Measurements from ENCODE around the gene ASPN.

The ASPN gene
- 0 reads per million in 2 donors for total RNA-seq

DNA sequence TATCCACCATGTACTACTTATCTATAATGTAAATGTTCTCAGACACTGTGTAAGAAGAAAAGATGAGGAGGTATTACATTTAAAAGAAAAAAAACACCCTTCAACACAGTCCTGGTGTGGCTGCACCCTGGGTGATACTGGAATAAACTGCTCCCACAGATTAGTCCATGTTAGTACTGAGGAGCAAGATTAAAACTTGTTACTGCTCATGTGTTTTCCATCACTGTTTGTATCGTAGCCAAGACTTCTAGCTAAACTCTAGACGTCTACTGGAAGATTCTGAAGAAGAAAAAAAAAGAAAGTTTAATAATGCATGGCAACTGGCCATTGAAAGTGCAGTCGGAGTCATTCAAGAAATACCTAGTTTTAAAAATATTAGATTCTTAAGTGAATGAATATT lies at the start of gene ASPN:
Gene ASPN (minus strand): TSS at position 178 of the 400 bp plus-strand sequence.
- DNase-seq, result no peak

DNA sequence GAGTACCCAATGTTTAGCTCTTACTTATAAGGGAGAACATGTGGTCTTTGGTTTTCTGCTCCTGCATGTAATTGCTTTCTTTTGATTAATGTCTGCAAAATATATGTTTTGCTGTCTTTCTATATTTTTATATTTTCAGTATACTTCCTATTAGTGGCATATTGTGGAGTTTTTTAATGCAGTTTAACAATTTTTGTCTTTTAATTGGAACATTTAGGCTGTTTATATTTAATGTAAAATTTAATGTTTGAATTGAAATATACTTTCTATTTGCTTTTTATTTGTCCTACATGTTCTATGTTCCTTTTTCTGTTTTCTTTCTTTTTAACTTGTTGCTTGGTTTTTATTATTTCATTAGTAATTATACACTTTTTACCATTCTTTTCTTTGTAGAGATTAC lies 48.6 kb upstream of the ASPN start:
- DNase-seq, result no peak

DNA sequence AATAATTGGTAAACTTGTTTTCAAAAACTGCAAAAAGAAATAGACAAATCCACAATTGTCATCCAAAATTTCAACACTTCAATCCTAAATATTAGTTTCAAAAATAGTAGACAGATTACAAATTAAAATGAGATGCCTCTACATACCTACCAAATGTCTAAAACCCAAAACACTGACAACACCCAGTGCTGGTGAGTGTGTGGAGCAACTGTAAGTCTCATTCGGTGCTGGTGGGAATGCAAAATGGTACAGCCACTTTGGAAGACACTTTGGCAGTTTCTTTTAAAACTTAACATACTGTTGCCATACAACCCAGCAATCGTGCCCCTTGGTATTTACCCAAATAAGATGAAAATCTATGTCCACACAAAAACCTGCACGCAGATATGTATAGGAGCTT lies 46.8 kb upstream of the ASPN start:
- no peak for DNase-seq

DNA sequence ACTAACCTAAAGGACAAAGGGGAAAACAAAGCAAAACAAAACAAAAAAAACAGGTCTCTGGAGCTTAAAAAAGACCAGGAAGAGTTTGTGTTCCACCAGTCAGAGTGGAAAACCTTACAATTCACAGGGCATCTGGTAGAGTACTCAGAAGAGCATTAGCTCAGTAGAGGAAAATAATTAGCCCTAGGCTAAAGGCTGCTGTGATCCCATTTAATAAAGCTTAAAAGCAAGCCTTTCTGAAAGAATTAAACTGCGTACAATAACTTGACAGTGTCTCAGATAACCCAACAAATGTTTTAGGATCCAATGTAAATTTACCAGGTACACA lies 46.2 kb upstream of the ASPN start:
- DNase-seq, result no peak

DNA sequence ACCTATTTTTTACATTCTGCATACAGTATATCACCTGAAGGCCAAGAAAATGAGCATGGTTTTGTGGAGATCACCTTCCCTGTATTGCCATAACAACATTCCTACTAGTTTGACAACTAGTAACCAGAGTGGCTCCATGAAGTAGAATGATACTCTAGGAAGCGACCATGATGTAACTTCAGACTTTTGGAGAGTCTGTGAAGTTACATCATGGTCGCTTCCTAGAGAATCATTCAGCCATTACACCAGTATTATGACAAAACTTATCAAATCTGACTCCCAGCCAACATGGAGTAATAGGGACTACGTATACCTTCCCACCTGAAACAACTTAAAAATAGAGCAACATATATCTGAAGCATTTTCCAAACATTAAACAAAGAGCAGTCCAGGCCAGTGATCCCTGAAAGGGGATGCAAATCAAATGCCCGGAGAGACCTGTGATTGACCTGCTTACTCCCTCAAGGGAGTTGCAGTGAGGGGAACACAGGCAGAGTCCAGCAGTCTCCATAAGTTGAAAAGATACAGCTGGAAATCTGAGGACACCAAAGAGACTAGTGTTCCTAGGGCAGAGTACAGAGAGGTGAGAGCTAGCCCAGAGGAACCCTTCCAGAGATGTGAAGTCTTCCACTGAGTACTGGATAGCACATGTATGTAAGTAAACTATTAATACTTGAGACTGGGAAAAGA lies 45.7 kb upstream of the ASPN start:
- no peak for DNase-seq

DNA sequence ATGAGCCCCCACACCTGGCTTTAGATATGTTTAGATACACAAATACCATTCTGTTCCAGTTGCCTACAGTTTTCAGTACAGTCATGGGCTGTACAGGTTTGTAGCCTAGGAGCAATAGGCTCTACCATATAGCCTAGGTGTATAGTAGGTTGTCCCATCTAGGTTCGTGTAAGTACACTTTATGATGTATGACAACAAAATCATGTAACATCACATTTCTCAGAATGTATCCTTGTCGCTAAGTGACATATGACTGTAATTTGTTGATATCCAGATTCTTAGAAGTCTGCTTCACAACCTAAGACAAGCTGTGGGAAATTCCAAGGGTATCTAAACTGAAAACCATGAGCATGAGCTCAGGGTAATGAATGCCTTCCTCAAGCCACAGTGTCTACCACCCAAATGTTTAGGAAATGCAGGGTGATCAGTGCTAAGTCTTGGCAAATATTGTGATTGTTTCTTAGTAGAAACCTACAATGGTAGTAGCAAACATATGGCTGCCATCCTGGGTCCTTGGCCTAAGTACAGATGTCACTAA lies 45.1 kb upstream of the ASPN start:
- no peak for DNase-seq

DNA sequence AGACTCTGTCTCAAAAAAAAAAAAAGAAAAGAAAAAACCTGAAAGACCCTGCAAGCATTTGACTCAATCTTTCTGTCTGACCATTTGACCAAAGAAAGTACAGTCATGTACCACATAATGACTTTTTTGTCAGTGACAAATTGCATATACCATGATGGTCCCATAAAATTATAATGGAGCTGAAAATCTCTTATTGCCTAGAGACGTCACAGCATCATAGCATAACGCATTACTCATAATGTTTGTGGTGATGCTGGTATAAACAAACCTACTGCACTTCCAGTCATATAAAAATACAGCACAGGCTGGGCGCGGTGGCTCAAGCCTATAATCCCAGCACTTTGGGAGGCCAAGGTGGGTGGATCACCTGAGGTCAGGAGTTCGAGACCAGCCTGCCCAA lies 43.0 kb upstream of the ASPN start:
- DNase-seq, result no peak

DNA sequence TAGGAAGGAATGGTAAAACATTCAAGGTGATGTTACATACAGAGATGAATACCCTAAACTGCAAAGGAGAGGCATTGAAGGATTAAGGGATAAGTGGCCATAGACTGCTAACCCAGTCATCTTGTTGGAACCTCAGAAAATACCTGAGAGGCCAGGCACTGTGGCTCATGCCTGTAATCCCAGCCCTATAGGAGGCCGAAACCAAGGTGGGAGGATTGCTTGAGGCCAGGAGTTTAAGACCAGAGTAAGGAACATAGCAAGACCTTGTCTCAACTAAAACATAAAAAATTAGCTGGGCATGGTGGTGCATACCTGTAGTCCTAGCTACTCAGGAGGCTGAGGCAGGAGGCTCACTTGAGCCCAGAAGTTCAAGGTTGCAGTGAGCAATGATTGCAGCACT lies 42.6 kb upstream of the ASPN start:
- no peak for DNase-seq

DNA sequence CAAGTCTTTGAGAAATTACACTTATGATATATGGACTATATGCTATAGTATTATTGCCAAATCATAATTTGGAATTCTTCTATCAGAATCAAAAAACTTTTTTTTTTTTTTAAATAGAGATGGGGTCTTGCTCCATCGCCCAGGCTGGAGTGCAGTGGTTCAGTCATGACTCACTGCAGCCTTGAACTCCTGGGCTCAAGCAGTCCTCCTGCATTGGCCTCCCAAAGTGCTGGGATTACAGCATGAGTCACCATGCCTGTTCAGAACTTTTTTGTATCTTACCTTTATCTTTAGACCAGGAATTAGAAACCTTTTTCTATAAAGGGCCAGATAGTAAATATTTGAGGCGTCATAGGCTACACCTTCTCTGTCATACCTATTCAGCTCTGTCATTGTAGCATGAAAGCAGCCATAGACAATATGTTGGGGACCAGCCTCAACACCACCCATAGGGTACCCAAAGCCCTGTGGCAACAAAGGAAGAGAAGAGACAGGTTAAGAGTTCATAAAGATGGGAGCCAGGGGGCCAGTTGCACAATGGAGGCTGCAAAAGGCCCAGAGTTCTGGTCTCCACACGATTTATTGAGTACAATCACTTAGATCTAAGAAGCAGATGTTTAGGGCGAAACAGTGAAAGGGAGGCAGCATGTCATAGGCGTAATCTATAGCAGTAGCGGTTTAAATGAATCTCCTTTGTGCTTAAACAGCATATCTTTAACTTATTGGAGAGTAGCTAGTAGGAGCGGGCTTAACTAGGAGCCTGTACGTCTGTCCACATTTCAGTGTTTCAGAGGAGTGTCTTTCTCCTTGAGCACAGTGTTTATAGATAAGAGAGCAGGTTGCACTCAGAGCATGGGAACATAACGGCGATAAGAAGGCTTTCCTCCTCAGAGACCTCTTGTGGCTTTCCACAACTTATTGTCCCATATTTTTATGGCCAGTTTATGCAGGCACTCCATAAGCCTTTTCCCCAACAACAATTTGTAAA lies 41.0 kb upstream of the ASPN start:
- DNase-seq, result no peak

DNA sequence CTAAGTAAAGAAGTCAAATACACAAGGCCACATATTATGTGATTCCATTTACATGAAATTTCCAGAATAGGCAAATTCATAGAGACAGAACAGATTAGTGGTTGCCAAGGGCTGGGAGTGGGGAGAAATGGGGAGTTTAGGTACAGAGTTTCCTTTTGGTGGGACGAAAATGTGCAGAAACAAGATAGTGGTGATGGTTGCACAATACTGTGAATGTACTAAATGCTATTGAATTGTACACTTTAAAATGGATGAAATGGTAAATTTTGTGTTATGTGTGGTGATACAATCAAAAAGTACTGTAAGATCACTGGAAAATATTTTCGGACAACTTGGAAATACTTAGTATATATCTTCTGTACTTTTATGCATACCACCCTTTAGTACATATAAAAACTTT lies 38.5 kb upstream of the ASPN start:
- no peak for DNase-seq

DNA sequence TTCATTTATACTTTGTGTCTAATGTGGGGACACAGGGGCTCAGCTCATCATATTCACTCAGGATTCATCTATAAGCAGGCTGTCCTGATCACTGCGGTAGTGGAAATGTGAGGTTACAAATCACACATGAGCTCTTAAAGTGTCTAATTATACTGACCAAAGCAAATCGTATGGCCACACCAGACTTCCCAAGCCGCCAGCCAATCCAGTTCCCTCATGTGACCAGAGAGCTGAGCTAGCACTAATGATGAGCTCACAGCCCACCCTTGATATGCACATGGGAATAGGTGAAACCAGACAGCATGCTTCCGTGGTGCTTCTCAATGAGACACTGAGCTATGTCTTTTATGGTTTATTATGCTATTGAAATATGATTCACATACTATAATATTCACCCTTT lies 35.9 kb upstream of the ASPN start:
- no peak for DNase-seq

DNA sequence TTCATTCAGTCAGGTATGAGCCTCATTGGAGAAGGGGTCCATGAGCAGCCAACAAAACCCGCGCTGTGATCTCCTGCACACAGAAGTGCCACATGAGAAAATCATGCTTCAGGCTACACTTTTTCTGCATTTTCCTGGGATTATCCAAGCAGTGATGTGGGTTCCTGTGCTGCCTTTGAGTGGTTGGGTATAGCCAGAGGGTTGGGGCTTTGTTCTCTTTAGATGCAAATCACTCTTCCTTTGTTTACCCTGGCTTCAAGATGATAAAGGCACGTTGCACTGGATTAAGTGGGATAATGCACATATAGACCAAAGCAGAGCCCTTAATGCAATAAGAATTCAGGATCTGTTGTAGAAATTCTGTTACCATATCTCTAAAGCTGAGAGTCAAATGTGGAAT lies 34.7 kb upstream of the ASPN start:
- DNase-seq, result no peak

DNA sequence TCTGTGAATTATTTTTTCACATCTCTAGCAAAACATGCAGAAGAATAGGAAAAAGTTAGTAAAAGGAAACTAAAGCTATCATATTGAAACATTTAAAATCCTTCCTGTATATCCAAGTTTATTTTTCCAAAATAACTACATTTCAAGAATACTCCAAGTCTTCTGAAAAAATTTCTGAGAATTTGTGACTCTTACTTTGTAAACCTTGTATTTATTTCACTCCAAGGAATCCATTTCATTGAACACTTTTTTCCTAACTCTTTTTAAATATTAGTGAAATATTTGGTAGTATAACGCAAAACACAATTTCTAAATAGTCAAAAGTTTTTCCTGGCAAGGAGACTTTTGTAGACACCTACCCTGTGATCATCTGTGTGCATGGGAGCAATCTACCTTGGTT lies 34.2 kb upstream of the ASPN start:
- DNase-seq, result no peak

DNA sequence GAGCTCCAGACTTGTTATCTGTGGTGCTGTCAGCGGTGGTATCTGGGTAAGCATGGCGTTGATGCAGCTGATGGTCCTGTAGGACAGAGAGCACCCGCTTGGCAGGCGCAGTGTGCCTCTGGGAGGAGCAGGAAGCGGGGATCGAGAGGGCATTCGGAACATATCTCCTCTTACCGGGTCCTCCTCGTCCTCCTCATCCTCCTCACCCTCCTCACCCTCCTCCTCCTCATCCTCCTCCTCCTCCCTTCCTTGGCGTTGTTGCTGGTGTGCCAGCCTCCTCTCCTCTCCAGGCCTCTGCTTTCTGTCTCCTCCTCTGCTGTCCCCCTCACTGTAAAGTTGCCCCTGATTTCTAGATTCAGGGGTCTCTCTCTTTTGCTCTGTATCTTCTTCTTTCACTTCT lies 32.3 kb upstream of the ASPN start:
- DNase-seq, result no peak

DNA sequence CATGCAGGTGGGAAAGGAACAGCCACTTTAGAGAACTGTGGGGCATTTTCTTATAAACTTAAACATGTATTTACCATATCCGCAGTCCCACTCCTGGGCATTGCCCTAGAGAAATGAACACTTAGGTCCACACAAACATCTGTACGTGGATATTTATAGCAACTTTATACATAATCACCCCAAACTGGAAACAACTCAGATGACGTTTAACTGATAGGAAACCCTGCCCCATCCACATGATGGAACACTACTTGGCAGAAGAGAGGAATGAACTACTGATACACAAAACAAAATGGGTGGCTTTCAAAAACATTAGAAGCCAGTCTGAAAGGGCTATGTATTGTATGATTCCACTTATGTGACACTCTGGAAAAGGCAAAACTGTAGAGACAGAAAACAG lies 31.0 kb upstream of the ASPN start:
- no peak for DNase-seq

DNA sequence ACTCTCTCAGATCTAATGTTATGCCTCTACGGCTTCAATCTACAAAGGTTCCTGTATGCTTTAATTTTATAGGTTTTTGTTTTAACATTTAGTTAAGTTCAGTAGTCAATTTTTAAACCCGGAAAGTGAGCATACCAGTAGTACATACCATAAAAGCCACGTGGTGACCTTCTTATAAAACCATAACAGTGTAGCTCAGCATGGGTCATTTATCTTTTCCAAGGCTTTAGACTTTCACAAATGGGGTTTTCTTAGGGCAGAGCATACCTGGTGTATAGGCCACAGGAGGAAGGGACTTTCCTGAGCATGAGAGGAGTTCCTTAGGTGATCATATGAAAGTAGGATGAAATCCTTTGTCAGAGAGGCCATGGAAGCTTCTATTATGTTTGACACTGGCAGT lies 30.3 kb upstream of the ASPN start:
- no peak for DNase-seq

DNA sequence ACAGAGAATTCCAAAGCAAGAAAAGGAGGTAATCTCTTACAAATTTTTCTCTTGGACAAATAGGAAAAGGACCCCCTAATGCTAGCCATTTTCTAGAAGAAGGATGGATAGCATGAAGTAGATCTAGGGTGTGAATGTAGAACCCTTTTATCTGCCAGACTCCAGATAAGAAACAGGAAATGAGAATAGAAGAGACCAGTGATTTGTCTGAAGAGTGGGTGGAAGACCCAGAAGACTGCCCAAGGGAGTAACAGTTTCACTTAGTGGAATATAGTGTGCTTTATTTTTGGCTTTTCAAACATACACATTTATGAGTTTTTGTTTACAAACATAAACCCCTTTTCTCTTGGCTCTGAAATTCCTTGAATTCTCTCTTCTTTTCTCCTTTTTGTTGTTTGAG lies 28.4 kb upstream of the ASPN start:
- no peak for DNase-seq

DNA sequence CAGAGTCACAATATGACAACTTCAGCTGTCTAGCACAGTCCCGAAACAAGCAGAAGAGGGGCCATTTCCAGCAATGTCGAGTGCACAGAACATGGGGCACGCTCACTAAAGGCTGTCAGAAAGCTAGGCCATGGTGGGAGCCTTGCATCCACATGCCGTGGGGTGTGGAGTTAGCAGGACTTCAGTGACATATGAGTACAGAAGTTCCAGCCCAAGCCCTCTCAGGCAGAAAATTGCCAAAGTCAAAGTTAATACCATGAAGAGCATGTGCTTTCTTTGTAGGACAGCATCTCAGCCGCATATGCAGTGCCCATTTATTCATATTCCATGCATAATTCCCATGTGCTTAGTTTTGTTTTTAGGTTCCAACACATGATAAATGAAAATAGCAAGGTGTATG lies 26.7 kb upstream of the ASPN start:
- DNase-seq, result no peak

DNA sequence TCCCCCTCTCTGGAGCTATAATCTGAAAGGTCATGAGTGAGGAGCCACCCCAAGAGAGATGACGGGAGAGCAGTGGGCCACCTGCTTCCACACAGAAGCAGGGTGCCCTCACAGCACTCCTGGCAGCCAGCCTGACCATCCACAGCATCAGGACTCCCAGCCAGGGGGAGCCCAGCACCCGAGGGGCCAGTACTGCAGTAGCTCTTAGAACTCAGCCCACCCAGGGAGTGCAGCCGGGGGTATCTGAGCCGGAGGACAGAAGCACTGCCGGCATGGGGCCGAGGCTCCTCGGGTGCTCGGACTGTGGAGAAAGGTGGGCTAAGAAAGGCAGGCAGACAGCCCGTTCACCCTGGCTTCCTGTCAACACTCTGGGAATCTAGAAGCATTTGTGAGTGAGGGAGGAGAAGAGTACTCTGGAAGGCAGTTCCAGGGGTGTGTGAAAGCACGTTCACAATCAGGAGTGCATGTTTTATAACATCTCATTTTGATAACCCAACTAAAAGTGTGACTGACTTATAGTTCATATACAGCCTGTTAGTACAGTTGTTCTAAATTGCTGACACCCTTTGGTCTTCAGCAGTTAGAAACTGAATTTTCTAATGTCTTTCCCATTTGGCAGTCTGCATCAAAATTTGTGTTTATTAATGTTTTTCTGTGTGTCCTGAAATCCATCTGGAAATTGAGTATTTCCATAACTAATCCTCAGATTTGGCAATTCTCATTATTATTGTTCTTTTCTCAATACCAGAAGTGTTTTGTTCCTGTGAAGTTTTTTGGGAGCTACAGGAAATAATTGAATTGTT lies 25.9 kb upstream of the ASPN start:
- DNase-seq, result no peak

DNA sequence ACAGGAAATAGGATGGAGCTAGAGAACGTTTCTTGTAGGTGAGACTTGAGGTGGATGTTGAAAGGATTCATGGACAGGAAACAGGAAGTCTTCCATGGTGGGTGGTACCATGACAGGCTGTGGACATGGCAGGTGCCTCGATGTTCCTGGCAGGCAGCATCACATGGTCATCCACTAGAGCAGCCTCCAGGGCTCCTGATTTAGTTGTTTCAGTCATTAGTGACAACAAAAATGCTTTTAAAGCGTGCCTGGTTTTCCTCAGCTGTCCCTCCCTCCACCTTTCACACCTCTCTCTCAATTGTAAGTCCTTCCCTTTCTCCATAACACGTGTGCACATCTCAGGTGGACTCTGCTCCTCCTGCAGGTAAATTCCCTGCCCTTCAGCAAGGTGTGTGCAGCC lies 25.2 kb upstream of the ASPN start:
- no peak for DNase-seq

DNA sequence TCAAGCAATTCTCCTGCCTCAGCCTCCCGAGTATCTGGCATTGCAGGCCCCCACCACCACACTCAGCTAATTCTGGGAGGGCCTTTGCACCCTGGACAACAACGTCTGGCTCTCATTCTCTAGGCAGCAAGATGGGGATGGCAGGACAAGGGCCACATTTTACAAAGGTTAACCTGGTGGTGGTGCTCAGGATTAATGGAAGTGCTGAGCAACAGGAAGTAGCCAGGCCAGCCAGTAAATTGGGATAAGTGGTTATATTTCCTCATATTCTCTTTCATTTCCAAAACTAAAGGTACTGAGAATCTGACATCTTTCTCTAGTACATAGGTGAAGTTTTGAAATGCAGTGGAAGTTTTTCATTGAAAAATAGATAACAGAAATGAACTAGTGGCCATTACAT lies 24.7 kb upstream of the ASPN start:
- DNase-seq, result no peak

DNA sequence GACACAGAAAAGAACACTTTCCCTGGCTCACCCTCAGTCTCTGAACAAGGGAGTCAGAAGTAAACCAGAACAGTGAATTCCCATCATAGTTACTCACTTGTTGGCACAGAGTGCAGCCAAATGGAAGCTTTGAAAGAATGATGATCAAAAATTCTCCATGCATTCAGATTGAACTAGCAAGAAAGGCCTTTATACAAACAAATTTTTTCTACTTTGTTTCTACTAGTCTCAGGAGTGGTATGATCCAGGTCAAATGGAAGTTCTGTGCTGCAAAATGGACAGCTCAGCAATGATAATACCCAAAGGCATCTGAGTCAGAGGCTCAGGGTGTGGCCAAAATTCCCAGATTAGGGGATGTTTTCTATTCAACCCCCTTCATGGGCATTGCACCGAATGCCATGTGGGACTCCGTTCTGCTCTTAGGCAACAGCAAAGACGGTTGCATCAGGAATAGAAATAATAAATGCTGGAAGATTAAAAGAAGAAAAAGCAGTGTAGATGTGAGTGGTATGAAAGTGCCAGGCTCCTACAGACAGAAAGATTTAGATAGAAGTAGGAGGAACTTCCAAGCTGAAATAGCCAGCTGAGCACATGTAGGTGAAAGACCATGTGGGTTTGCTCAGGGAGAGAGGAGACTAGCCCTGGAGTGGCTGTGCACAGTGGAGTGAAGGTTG lies 24.0 kb upstream of the ASPN start:
- no peak for DNase-seq

DNA sequence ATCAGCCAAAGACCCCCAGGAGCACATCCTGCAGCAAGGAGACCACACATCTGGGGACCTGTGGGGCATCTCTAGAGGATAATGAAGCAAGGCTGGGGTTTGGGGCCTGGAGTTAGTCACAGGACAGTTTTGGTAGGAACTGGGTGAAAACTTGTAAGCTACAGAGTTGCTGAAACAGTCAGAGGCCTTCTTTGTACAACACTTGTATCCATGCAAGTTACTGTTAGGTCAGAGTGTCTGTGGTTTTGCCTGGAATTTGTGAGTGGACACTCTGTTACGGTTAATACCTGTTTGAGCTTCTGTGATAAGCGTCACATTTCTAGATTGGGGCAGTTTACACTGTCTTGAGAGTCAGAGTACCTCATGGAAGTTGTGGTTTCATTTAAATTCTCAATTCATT lies 22.6 kb upstream of the ASPN start:
- DNase-seq, result no peak

Data from activated gamma-delta T cell (primary cell).